IMR-90 (cell line): Measurements from ENCODE around the gene DGAT2. TPM values are rescaled to one million over a fixed set of nuclear protein-coding genes. Genes with fewer than 3 reads are reported as not detected.

Source experiments
- ATAC-seq: fragments of 200-7000 bp; cut with Tn5 transposase; 2 replicates; pipeline ENCODE4 v1.9.1; 2020; ENCODE audit warnings: low read depth, mild to moderate bottlenecking, moderate library complexity
- BruUV-seq: library from RNA; stranded (reverse); fragments of 400-500 nt; replicated peaks from 2 replicates; lab custom pipeline; 2021; lab: Mats Ljungman, UMichigan
- CTCF ChIA-PET: fragments of 300-600 bp; formaldehyde crosslinking; extraction: SDS; loops from one replicate; lab custom pipeline; 2021; ENCODE audit warnings: antibody characterized with exemption; lab: Yijun Ruan, JAX
- POLR2A ChIA-PET: fragments of 300-600 bp; sonication (Branson Sonifier 250); formaldehyde crosslinking; loops from one replicate; lab custom pipeline; 2022; ENCODE audit warnings: antibody characterized with exemption; ENCODE audit not compliant: unreplicated experiment; lab: Charles Lee
- DNase-seq: peaks from one replicate; pipeline ENCODE4 v3.0.0; 2013
- H2AFZ ChIP-seq: replicated peaks from 2 replicates; pipeline ENCODE3; 2013; ENCODE audit warnings: low read length, mild to moderate bottlenecking; ENCODE audit not compliant: poor library complexity
- H2AK5ac ChIP-seq: 2 replicates; pipeline ENCODE4 v1.6.1; 2013; ENCODE audit warnings: low read depth, low read length, inconsistent platforms
- H2AK9ac ChIP-seq: replicated peaks from 2 replicates; pipeline ENCODE3; 2013; ENCODE audit warnings: mild to moderate bottlenecking, low read depth, low read length, moderate library complexity; ENCODE audit not compliant: poor library complexity
- H2BK120ac ChIP-seq: 2 replicates; pipeline ENCODE4 v1.6.1; 2013; ENCODE audit warnings: low read depth, low read length, inconsistent platforms
- H2BK15ac ChIP-seq: 3 replicates; pipeline ENCODE4 v1.6.1; 2013; ENCODE audit warnings: low read depth, low read length, inconsistent platforms
- H2BK20ac ChIP-seq: 2 replicates; pipeline ENCODE4 v1.6.1; 2013; ENCODE audit warnings: low read depth, mild to moderate bottlenecking, inconsistent platforms, low read length, moderate library complexity
- H2BK5ac ChIP-seq: 2 replicates; pipeline ENCODE4 v1.6.1; 2013; ENCODE audit warnings: mild to moderate bottlenecking, low read depth, low read length, inconsistent platforms; ENCODE audit not compliant: poor library complexity, severe bottlenecking
- H3K14ac ChIP-seq: replicated peaks from 2 replicates; pipeline ENCODE4 v1.6.1; 2013; ENCODE audit warnings: low read depth, low read length, inconsistent platforms
- H3K18ac ChIP-seq: 2 replicates; pipeline ENCODE4 v1.6.1; 2013; ENCODE audit warnings: low read depth, low read length, control low read depth
- H3K23ac ChIP-seq: 2 replicates; pipeline ENCODE4 v1.6.1; 2013; ENCODE audit warnings: low read depth, low read length, inconsistent platforms
- H3K27ac ChIP-seq: 2 replicates; pipeline ENCODE4 v1.5.1; 2013; ENCODE audit warnings: mild to moderate bottlenecking, control low read depth, low read length; ENCODE audit not compliant: insufficient read depth
- H3K27me3 ChIP-seq: 2 replicates; pipeline ENCODE4 v1.6.1; 2013; ENCODE audit warnings: low read length; ENCODE audit not compliant: control insufficient read depth, insufficient read depth
- H3K36me3 ChIP-seq: 2 replicates; pipeline ENCODE4 v1.6.1; 2013; ENCODE audit warnings: low read length, mixed read lengths; ENCODE audit not compliant: control insufficient read depth, insufficient read depth
- H3K4ac ChIP-seq: 2 replicates; pipeline ENCODE4 v1.6.1; 2013; ENCODE audit warnings: low read depth, low read length, inconsistent platforms
- H3K4me1 ChIP-seq: 2 replicates; pipeline ENCODE4 v1.6.1; 2013; ENCODE audit warnings: low read length, mixed read lengths; ENCODE audit not compliant: control insufficient read depth, insufficient read depth
- H3K4me2 ChIP-seq: 2 replicates; pipeline ENCODE4 v1.6.1; 2013; ENCODE audit warnings: low read depth, mild to moderate bottlenecking, control low read depth, low read length, moderate library complexity
- H3K4me3 ChIP-seq: 2 replicates; pipeline ENCODE4 v1.5.1; 2013; ENCODE audit warnings: low read depth, mild to moderate bottlenecking, control low read depth, low read length, moderate library complexity; ENCODE audit not compliant: insufficient read depth
- H3K56ac ChIP-seq: 2 replicates; pipeline ENCODE4 v1.6.1; 2013; ENCODE audit warnings: low read length, inconsistent platforms; ENCODE audit not compliant: insufficient read depth; ENCODE audit errors: extremely low read depth
- H3K79me1 ChIP-seq, 2 experiments: 2 replicates each; pipeline ENCODE4 v1.6.1; 2013; ENCODE audit warnings: low read length in 2 of 2, inconsistent platforms in 1 of 2, low read depth in 1 of 2
- H3K9ac ChIP-seq: 2 replicates; pipeline ENCODE4 v1.6.1; 2013; ENCODE audit warnings: low read depth, low read length, control low read depth
- H3K9me1 ChIP-seq: 2 replicates; pipeline ENCODE4 v1.6.1; 2013; ENCODE audit warnings: low read length, inconsistent platforms; ENCODE audit not compliant: insufficient read depth
- H3K9me3 ChIP-seq: 2 replicates; pipeline ENCODE4 v1.6.1; 2013; ENCODE audit warnings: low read length; ENCODE audit not compliant: control insufficient read depth, insufficient read depth
- H4K20me1 ChIP-seq: 2 replicates; pipeline ENCODE4 v1.6.1; 2013; ENCODE audit warnings: low read length, inconsistent platforms; ENCODE audit not compliant: insufficient read depth
- H4K5ac ChIP-seq: 2 replicates; pipeline ENCODE4 v1.6.1; 2013; ENCODE audit warnings: mild to moderate bottlenecking, low read depth, low read length, control low read depth
- H4K8ac ChIP-seq, 2 experiments: 2 replicates each; pipeline ENCODE4 v1.6.1; 2013; ENCODE audit warnings: low read depth in 2 of 2, low read length in 2 of 2, control low read depth in 1 of 2, inconsistent platforms in 1 of 2
- H4K91ac ChIP-seq: 2 replicates; pipeline ENCODE4 v1.6.1; 2013; ENCODE audit warnings: low read depth, low read length, inconsistent platforms; ENCODE audit not compliant: insufficient read depth
- NFE2L2 ChIP-seq: fragments of 150-350 bp; IDR thresholded peaks from 2 replicates; pipeline ENCODE4 v1.6.1; 2016; ENCODE audit warnings: low read depth, mild to moderate bottlenecking, low read length
- RAD21 ChIP-seq: IDR thresholded peaks from 2 replicates; pipeline ENCODE4 v1.6.1; 2012; ENCODE audit warnings: low read length, improper control_type of control experiment
- RCOR1 ChIP-seq: IDR thresholded peaks from 2 replicates; pipeline ENCODE4 v1.6.1; 2012; ENCODE audit warnings: mild to moderate bottlenecking, low read length, improper control_type of control experiment; ENCODE audit not compliant: insufficient replicate concordance
- WGBS, 2 experiments: methylation state at CpG; one replicate each; pipeline versions ENCODE4 v1.1.5 to v1.1.7; 2013; ENCODE audit warnings: missing lambda C conversion rate in 2 of 2; ENCODE audit not compliant: insufficient read length in 1 of 2; ENCODE audit errors: extremely low coverage in 2 of 2; 5-methylcytosine and 5-hydroxymethylcytosine counted together
- dilution Hi-C: fragments of 300-500 bp; cut with HindIII; formaldehyde crosslinking; loops from one replicate; pipeline ENCODE4 v1.14.3; 2018; ENCODE audit warnings: low sequenced_read_pairs; ENCODE audit not compliant: unreplicated experiment
- in situ Hi-C: fragments of 300-500 bp; cut with MboI; formaldehyde crosslinking; loops from 3 replicates; pipeline ENCODE4 v1.14.3; 2019; ENCODE audit warnings: low sequenced_read_pairs, inconsistent platforms, mixed read lengths
- intact Hi-C: fragments of 100-400 bp; cut with micrococcal nuclease; formaldehyde crosslinking; loops from 2 replicates; pipeline ENCODE4 v1.10.0; 2022
- polyA plus RNA-seq, 3 experiments: library from polyadenylated mRNA; depleted of rRNA; stranded (reverse); fragments of >200 nt; gene quantifications; 2 replicates each; pipeline ENCODE4 v1.2.3, GENCODE V29; 2012; ENCODE audit warnings: low replicate concordance in 1 of 3
- total RNA-seq: library from RNA; depleted of rRNA; stranded (reverse); fragments of >200 nt; gene quantifications from 2 replicates; pipeline ENCODE4 v1.2.3, GENCODE V29; 2012
- TF ChIP-seq, protein P1 (sequence below): fragments of 150-350 bp; IDR thresholded peaks from 2 replicates; pipeline ENCODE4 v1.6.1; 2017; ENCODE audit warnings: mild to moderate bottlenecking, antibody characterized with exemption, low read length, low read depth

The DGAT2 gene
- total and polyA plus RNA-seq, 2 of the 4 experiments (the other 2 are of a cell fraction), result 2.3 to 2.4 TPM

DNA sequence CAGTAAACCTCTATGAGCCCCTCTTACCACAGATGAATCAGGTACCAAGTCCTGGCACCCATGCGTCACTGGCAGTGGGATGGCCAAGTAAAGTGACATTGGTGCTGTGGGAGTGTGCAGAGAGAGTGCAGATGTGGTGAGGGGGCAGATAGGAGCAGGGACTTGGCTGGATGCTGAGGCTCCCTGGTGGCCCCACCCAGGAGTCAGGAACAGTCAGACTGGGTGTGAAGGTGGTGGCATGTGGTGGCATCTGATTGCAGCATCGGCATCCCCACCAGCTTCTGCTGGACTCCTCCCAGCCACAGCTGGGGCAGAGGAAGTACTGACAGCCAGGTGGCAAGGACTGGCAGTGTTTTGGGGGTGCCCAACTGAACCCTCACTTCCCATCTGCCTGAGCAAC lies 11.4 kb downstream of the DGAT2 start:
- no peak overlapping the region for H2BK20ac ChIP-seq
- no peak overlapping the region for H3K23ac ChIP-seq
- no peak overlapping the region for H3K27ac ChIP-seq
- H3K14ac ChIP-seq, result no peak overlapping the region
- no peak for DNase-seq
- H2AK9ac ChIP-seq, result no peak overlapping the region
- H4K8ac ChIP-seq, result no peak overlapping the region
- peaks cover 16% of the 10 kb centered on the region; the same call in 1 of the 2 replicates for H3K27me3 ChIP-seq
- no TSS peak for BruUV-seq
- H2AFZ ChIP-seq, result no peak overlapping the region
- CTCF ChIA-PET, result no interaction called here
- no peaks in the 10 kb centered on the region for H3K36me3 ChIP-seq
- intact Hi-C loops (no loop called here), dilution Hi-C loops (no loop called here), in situ Hi-C loops (no loop called here)
- H2BK120ac ChIP-seq, result no peak overlapping the region
- H4K91ac ChIP-seq, result no peak overlapping the region
- H3K4me2 ChIP-seq, result no peak overlapping the region
- H3K9me3 ChIP-seq, result no peaks in the 10 kb centered on the region
- H3K9me1 ChIP-seq, result no peaks in the 10 kb centered on the region
- H4K5ac ChIP-seq, result no peak overlapping the region
- no peaks in the 10 kb centered on the region for H3K79me1 ChIP-seq
- POLR2A ChIA-PET, result no interaction called here
- H2BK5ac ChIP-seq, result no peak overlapping the region
- no peak overlapping the region for H2AK5ac ChIP-seq
- ATAC-seq, result no peak
- H3K4ac ChIP-seq, result no peak overlapping the region
- no peak overlapping the region for H3K9ac ChIP-seq
- no peaks in the 10 kb centered on the region for H4K20me1 ChIP-seq
- H2BK15ac ChIP-seq, result no peak overlapping the region
- H3K18ac ChIP-seq, result no peak overlapping the region
- H3K4me3 ChIP-seq, result no peak overlapping the region
- no peak overlapping the region for H3K56ac ChIP-seq
- no peaks in the 10 kb centered on the region for H3K4me1 ChIP-seq
- no peak for TF ChIP-seq NFE2L2
- TF ChIP-seq RCOR1, result no peak
- no peak for TF ChIP-seq RAD21
- TF ChIP-seq, protein P1, sequence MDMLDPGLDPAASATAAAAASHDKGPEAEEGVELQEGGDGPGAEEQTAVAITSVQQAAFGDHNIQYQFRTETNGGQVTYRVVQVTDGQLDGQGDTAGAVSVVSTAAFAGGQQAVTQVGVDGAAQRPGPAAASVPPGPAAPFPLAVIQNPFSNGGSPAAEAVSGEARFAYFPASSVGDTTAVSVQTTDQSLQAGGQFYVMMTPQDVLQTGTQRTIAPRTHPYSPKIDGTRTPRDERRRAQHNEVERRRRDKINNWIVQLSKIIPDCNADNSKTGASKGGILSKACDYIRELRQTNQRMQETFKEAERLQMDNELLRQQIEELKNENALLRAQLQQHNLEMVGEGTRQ, result no peak
- WGBS, 2 experiments, result no CpG with 5 or more reads among the region's 2 CpGs
